ENCODE measurements around the gene GCK. TPM values are rescaled to one million over a fixed set of nuclear protein-coding genes. Genes with fewer than 3 reads are reported as not detected.

The GCK gene
- total RNA-seq, 1 experiment from 2014 or later, result not detected

GRCh38 chr7:44194069-44194468 lies 4.8 kb upstream of the GCK start:
- no peaks in the 10 kb centered on the region for H3K4me1 Mint-ChIP-seq (ENCODE audit: low read depth, unreplicated experiment)
- H3K4me1 ChIP-seq, result no peaks in the 10 kb centered on the region
- no TSS peak for BruUV-seq (replicated peaks)
- H3K4me3 ChIP-seq (ENCODE audit: low read depth, low read length), result no peak overlapping the region
- POLR2A ChIA-PET, result no interaction called here
- no peaks in the 10 kb centered on the region for H3K36me3 Mint-ChIP-seq (ENCODE audit: insufficient read depth, unreplicated experiment)
- DNase-seq, result no peak
- CTCF ChIA-PET, result interaction anchor here (1.0 kb wide), 1 partner anchor 63 kb away, joined by 3 read pairs; no protein-coding TSS in a partner anchor
- no peaks in the 10 kb centered on the region for H3K9me3 ChIP-seq
- intact Hi-C loops (cut with micrococcal nuclease; ENCODE audit: unreplicated experiment), result no loop called here
- H3K9me3 Mint-ChIP-seq (ENCODE audit: unreplicated experiment), result no peaks in the 10 kb centered on the region
- H3K27ac Mint-ChIP-seq (ENCODE audit: unreplicated experiment), result no peak overlapping the region
- H3K27me3 ChIP-seq (replicated peaks; ENCODE audit: control insufficient read depth, insufficient read depth, low read length), result no peaks in the 10 kb centered on the region
- TF ChIP-seq CTCF (IDR thresholded peaks at IDR 0.05; ENCODE audit: insufficient read depth in 1 of 2, low read depth in 1 of 2, low read length in 1 of 2, severe bottlenecking in 1 of 2, unreplicated experiment in 1 of 2), result no peak
- H3K4me3 Mint-ChIP-seq (ENCODE audit: unreplicated experiment), result no peak overlapping the region
- peaks cover 8% of the 10 kb centered on the region for H3K27me3 Mint-ChIP-seq (ENCODE audit: insufficient read depth, unreplicated experiment)
- no peaks in the 10 kb centered on the region for H3K36me3 ChIP-seq (ENCODE audit: control insufficient read depth, insufficient read depth, low read length)

GRCh38 chr7:44193011-44193802 lies 4.0 kb upstream of the GCK start:
- Histone ChIP-seq H3K4me3 (ENCODE audit: low read depth, low read length) (no peak overlapping the region), H3K27me3 (replicated peaks; ENCODE audit: control insufficient read depth, insufficient read depth, low read length) (no peaks in the 10 kb centered on the region), H3K9me3 (no peaks in the 10 kb centered on the region), H3K36me3 (ENCODE audit: control insufficient read depth, insufficient read depth, low read length) (no peaks in the 10 kb centered on the region), H3K4me1 (no peaks in the 10 kb centered on the region)
- intact Hi-C loops (cut with micrococcal nuclease; ENCODE audit: unreplicated experiment), result no loop called here
- Mint-ChIP-seq H3K36me3 (ENCODE audit: insufficient read depth, unreplicated experiment) (no peaks in the 10 kb centered on the region), H3K9me3 (ENCODE audit: unreplicated experiment) (no peaks in the 10 kb centered on the region), H3K27me3 (ENCODE audit: insufficient read depth, unreplicated experiment) (peaks cover 8% of the 10 kb centered on the region), H3K4me3 (ENCODE audit: unreplicated experiment) (no peak overlapping the region), H3K4me1 (ENCODE audit: low read depth, unreplicated experiment) (no peaks in the 10 kb centered on the region), H3K27ac (ENCODE audit: unreplicated experiment) (no peak overlapping the region)
- no peak for TF ChIP-seq CTCF (IDR thresholded peaks at IDR 0.05; ENCODE audit: insufficient read depth in 1 of 2, low read depth in 1 of 2, low read length in 1 of 2, severe bottlenecking in 1 of 2, unreplicated experiment in 1 of 2)
- POLR2A ChIA-PET, result no interaction called here
- no peak for DNase-seq
- CTCF ChIA-PET, result no interaction called here
- BruUV-seq (replicated peaks), result no TSS peak

GRCh38 chr7:44191171-44191570 lies 1.9 kb upstream of the GCK start:
- no peaks in the 10 kb centered on the region for H3K9me3 ChIP-seq
- Mint-ChIP-seq H3K36me3 (ENCODE audit: insufficient read depth, unreplicated experiment) (no peaks in the 10 kb centered on the region), H3K27ac (ENCODE audit: unreplicated experiment) (no peak overlapping the region), H3K4me3 (ENCODE audit: unreplicated experiment) (no peak overlapping the region), H3K9me3 (ENCODE audit: unreplicated experiment) (no peaks in the 10 kb centered on the region), H3K27me3 (ENCODE audit: insufficient read depth, unreplicated experiment) (peaks cover 8% of the 10 kb centered on the region), H3K4me1 (ENCODE audit: low read depth, unreplicated experiment) (no peaks in the 10 kb centered on the region)
- intact Hi-C loops (cut with micrococcal nuclease; ENCODE audit: unreplicated experiment), result no loop called here
- no peaks in the 10 kb centered on the region; the same call in 1 of the 2 replicates for H3K27me3 ChIP-seq (replicated peaks; ENCODE audit: control insufficient read depth, insufficient read depth, low read length)
- BruUV-seq (replicated peaks), result no TSS peak
- no peak for TF ChIP-seq CTCF (IDR thresholded peaks at IDR 0.05; ENCODE audit: insufficient read depth in 1 of 2, low read depth in 1 of 2, low read length in 1 of 2, severe bottlenecking in 1 of 2, unreplicated experiment in 1 of 2)
- DNase-seq, result no peak
- no peaks in the 10 kb centered on the region for H3K4me1 ChIP-seq
- H3K36me3 ChIP-seq (ENCODE audit: control insufficient read depth, insufficient read depth, low read length), result no peaks in the 10 kb centered on the region
- H3K4me3 ChIP-seq (ENCODE audit: low read depth, low read length), result no peak overlapping the region
- ChIA-PET POLR2A (no interaction called here), CTCF (no interaction called here)
